Lung (tissue), 12 donors: ENCODE measurements around the gene SYCE3. TPM values are rescaled to one million over a fixed set of nuclear protein-coding genes. Genes with fewer than 3 reads are reported as not detected.

Source experiments
- ATAC-seq: fragments of 200-7000 bp; cut with Tn5 transposase; one replicate; pipeline ENCODE4 v1.9.1; 2020; ENCODE audit warnings: moderate number of reproducible peaks; ENCODE audit not compliant: insufficient read depth, low FRiP score
- DNase-seq, 3 donors: peaks; one replicate each; pipeline ENCODE4 v3.0.0-alpha.2; 2013 to 2017
- H3K27ac ChIP-seq, 2 donors: one replicate each; pipeline ENCODE4 v1.5.1; 2013; ENCODE audit warnings: mild to moderate bottlenecking in 2 of 2, moderate library complexity in 2 of 2, control low read depth in 1 of 2, inconsistent platforms in 1 of 2, low read depth in 1 of 2, low read length in 1 of 2
- H3K27me3 ChIP-seq, 3 donors: one replicate each; pipeline ENCODE4 v1.5.1; 2013; ENCODE audit warnings: low read length in 2 of 3; ENCODE audit not compliant: control insufficient read depth in 3 of 3, insufficient read depth in 3 of 3
- H3K36me3 ChIP-seq, 4 donors: one replicate each; pipeline ENCODE4 v1.5.1; 2013; ENCODE audit warnings: low read length in 4 of 4, mild to moderate bottlenecking in 1 of 4, moderate library complexity in 1 of 4; ENCODE audit not compliant: control insufficient read depth in 4 of 4, insufficient read depth in 4 of 4
- H3K4me1 ChIP-seq, 5 donors: one replicate each; pipeline ENCODE4 v1.5.1; 2013; ENCODE audit warnings: low read length in 5 of 5, mild to moderate bottlenecking in 2 of 5, moderate library complexity in 1 of 5; ENCODE audit not compliant: control insufficient read depth in 5 of 5, insufficient read depth in 5 of 5
- H3K4me3 ChIP-seq: one replicate; pipeline ENCODE4 v1.5.1; 2013; ENCODE audit warnings: mild to moderate bottlenecking, control low read depth, moderate library complexity
- H3K9ac ChIP-seq, 2 donors: one replicate each; pipeline ENCODE4 v1.5.1; 2013; ENCODE audit warnings: low read length in 2 of 2, control low read depth in 1 of 2; ENCODE audit not compliant: insufficient read depth in 1 of 2
- H3K9me3 ChIP-seq, 4 donors: one replicate each; pipeline ENCODE4 v1.5.1; 2013; ENCODE audit warnings: low read length in 3 of 4, mild to moderate bottlenecking in 1 of 4, moderate library complexity in 1 of 4; ENCODE audit not compliant: control insufficient read depth in 4 of 4, insufficient read depth in 3 of 4
- whole genome bisulfite sequencing, 2 donors: extraction: QIAGEN DNeasy Blood & Tissue Kit; methylation state at CpG; one replicate each; pipeline ENCODE4 v1.1.7; 2013; 5-methylcytosine and 5-hydroxymethylcytosine counted together
- polyA plus RNA-seq, 2 donors: library from polyadenylated mRNA; stranded (reverse); fragments of 200-250 nt; gene quantifications; one replicate each; pipeline ENCODE4 v1.2.1, GENCODE V29; 2013
- total RNA-seq, 2 donors: library from RNA; depleted of rRNA in 1 of 2; stranded (reverse); fragments of >200 nt in 1 of 2; gene quantifications; one replicate each; pipeline ENCODE4 v1.2.1, GENCODE V29; 2014 to 2021
- TF ChIP-seq, protein P1 (sequence below): IDR thresholded peaks from 2 replicates; pipeline ENCODE4 v1.5.1; 2012; ENCODE audit warnings: mild to moderate bottlenecking; ENCODE audit errors: control extremely low read depth, extremely low read depth
- donor health status: control.
- donor health status: control.
- donor health status: Bipolar disorder and iron deficiency.
- donor health status: healthy.
- donor health status: DM: yes; HTN: yes; CAD: no.

The SYCE3 gene
- total and polyA plus RNA-seq, 4 donors, result 1.1 to 1.7 TPM; not detected in 2

DNA sequence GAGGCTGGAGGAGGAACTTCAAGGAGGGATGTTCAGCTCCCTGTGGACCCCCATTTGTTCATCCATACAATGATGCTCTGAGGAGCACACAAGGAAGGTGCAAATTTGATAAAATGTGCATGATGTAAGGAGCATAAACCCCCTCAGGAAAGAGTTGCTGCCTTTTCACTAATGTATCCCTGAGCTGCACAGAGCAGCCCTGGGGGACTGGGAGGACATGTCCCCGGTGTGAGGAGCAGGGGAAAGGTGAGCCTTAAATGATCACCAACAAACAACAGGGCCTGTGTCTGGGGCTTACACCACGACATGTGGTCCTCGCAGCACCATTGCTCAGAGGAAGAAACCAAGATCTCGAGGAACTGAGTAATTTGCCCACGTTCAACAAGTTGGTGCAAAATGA lies 34.4 kb upstream of the SYCE3 start:
- Histone ChIP-seq H3K4me1 (peaks cover 0 to 5% (median 0%) of the 10 kb centered on the region in 5 donors), H3K27me3 (peaks cover 0 to 17% (median 8%) of the 10 kb centered on the region in 3 donors), H3K9me3 (no peaks in the 10 kb centered on the region), H3K9ac (no peak overlapping the region), H3K4me3 (no peak overlapping the region), H3K27ac (no peak overlapping the region), H3K36me3 (no peaks in the 10 kb centered on the region)
- WGBS, 2 donors, result 80 to 95% methylated on average over 5 of the region's 5 CpGs
- ATAC-seq (no peak), DNase-seq (no peak)
- TF ChIP-seq, protein P1, sequence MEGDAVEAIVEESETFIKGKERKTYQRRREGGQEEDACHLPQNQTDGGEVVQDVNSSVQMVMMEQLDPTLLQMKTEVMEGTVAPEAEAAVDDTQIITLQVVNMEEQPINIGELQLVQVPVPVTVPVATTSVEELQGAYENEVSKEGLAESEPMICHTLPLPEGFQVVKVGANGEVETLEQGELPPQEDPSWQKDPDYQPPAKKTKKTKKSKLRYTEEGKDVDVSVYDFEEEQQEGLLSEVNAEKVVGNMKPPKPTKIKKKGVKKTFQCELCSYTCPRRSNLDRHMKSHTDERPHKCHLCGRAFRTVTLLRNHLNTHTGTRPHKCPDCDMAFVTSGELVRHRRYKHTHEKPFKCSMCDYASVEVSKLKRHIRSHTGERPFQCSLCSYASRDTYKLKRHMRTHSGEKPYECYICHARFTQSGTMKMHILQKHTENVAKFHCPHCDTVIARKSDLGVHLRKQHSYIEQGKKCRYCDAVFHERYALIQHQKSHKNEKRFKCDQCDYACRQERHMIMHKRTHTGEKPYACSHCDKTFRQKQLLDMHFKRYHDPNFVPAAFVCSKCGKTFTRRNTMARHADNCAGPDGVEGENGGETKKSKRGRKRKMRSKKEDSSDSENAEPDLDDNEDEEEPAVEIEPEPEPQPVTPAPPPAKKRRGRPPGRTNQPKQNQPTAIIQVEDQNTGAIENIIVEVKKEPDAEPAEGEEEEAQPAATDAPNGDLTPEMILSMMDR, result no peak

DNA sequence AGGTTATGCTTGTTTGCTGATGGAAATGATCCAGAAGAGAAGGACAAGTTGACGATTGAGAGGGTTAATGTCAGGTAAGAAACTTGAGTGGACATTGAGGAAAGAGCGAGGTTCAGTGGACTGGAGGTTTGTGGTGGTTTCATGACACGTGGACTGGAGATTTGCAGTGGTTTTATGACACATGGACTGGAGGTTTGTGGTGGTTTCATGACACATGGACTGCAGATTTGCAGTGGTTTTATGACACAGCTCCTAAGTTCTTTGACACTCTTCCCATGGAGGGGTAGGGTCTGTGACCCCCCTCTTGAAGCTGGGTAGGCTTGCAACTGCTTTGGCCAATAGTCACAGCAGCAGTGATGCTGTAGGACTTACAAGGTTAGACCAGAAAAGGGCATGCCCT lies 32.5 kb upstream of the SYCE3 start:
- Histone ChIP-seq H3K27ac (no peak overlapping the region), H3K9ac (no peak overlapping the region), H3K9me3 (no peaks in the 10 kb centered on the region), H3K4me3 (no peak overlapping the region), H3K4me1 (peaks cover 0 to 2% (median 0%) of the 10 kb centered on the region in 5 donors), H3K27me3 (peaks cover 0 to 6% (median 4%) of the 10 kb centered on the region in 3 donors), H3K36me3 (no peaks in the 10 kb centered on the region)
- no peak for ATAC-seq
- 90 to 91% methylated on average over 3 of the region's 3 CpGs for WGBS, 2 donors
- TF ChIP-seq, protein P1, result no peak
- no peak for DNase-seq

DNA sequence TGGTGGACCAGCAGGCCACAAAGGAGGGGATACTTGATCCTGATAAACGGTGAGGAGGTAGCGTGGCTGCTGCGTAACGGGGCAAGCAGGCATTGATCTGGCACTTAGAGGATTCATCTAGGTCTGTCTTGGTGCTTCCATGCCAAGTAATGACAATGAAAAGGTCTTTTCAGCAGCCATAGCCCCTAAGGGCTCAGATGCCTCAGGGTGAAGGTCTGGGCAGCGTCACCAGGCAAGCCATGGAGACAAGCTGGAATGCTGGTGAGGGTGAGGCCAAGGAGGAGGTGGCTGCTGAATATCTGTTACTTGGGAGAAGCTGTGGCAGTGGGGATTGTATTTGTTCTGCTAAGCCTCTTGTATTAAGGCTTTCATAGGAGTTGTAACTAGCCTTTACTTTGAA lies 24.7 kb upstream of the SYCE3 start:
- TF ChIP-seq, protein P1, result no peak

DNA sequence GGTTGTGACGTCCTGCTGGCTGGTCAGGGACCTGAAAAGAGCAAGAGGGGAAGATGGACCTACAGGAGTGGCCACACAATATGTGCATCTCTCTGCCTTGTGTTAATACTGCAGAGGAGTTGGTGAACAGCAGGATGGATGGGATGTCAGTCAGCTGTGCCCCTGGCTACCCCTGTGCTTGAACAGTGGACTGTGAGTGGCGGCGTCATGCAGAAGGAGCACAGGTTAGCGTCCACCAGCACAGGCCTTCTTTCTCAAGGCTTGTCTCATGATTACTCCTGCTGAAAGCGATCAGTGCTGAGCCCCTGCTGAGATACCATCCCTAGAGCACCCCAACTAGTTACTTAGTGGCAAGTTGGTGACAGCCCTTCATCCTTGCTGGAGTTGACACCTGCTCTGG lies 23.7 kb upstream of the SYCE3 start:
- no peak for ATAC-seq
- Histone ChIP-seq H3K9me3 (no peaks in the 10 kb centered on the region), H3K27ac (no peak overlapping the region), H3K4me3 (no peak overlapping the region), H3K9ac (no peak overlapping the region), H3K27me3 (no peaks in the 10 kb centered on the region), H3K36me3 (no peaks in the 10 kb centered on the region), H3K4me1 (peaks cover 2 to 15% (median 4%) of the 10 kb centered on the region in 5 donors)
- no peak for DNase-seq
- WGBS, 2 donors, result 74 to 93% methylated on average over 5 of the region's 5 CpGs
- TF ChIP-seq, protein P1, result no peak

More for the DNA sequence above, 24.7 kb upstream of the SYCE3 start:
- Histone ChIP-seq H3K9ac (no peak overlapping the region), H3K27me3 (no peaks in the 10 kb centered on the region), H3K27ac (no peak overlapping the region), H3K4me3 (no peak overlapping the region), H3K4me1 (peaks cover 0 to 8% (median 3%) of the 10 kb centered on the region in 5 donors), H3K9me3 (no peaks in the 10 kb centered on the region), H3K36me3 (no peaks in the 10 kb centered on the region)
- ATAC-seq (no peak), DNase-seq (no peak)
- 94 to 97% methylated on average over 5 of the region's 5 CpGs for WGBS, 2 donors
